GM19452 (cell line): ENCODE results near the gene PAFAH1B1.

Source experiments
- ATAC-seq: cut with Tn5 transposase; IDR thresholded peaks from one replicate; pipeline ENCODE4 v1.9.1; 2021; ENCODE audit not compliant: unreplicated experiment

The PAFAH1B1 gene

GRCh38 chr17:2713881-2714280 lies 120.4 kb downstream of the PAFAH1B1 start:
- ATAC-seq, result no peak

- ATAC-seq, result no peak
Measured at GRCh38 chr17:2716649-2717048, 123.2 kb downstream of the PAFAH1B1 start.

GRCh38 chr17:2718150-2718938 lies 124.9 kb downstream of the PAFAH1B1 start:
- no peak for ATAC-seq

- no peak for ATAC-seq
Measured at GRCh38 chr17:2719861-2720260, 126.4 kb downstream of the PAFAH1B1 start.

- no peak for ATAC-seq
Measured at GRCh38 chr17:2721603-2722002, 128.1 kb downstream of the PAFAH1B1 start.

GRCh38 chr17:2722611-2723010 lies 129.2 kb downstream of the PAFAH1B1 start:
- ATAC-seq, result no peak

GRCh38 chr17:2723505-2723996 lies 130.1 kb downstream of the PAFAH1B1 start:
- ATAC-seq, result no peak

GRCh38 chr17:2723997-2724783 lies 130.7 kb downstream of the PAFAH1B1 start:
- no peak for ATAC-seq

- ATAC-seq, result no peak
Measured at GRCh38 chr17:2724784-2725164, 131.3 kb downstream of the PAFAH1B1 start.

- no peak for ATAC-seq
Measured at GRCh38 chr17:2730764-2731353, 137.4 kb downstream of the PAFAH1B1 start.

GRCh38 chr17:2731807-2732206 lies 138.4 kb downstream of the PAFAH1B1 start:
- no peak for ATAC-seq

GRCh38 chr17:2734939-2735338 lies 141.5 kb downstream of the PAFAH1B1 start:
- ATAC-seq, result no peak
